Endothelial cell (in vitro differentiated cells): ENCODE data around the gene PDK2. TPM values are rescaled to one million over a fixed set of nuclear protein-coding genes. Genes with fewer than 3 reads are reported as not detected.

ENCODE experiments used
- DNase-seq: peaks from one replicate; pipeline ENCODE4 v3.0.0; 2021; ENCODE audit warnings: low spot score
- H3K27ac Mint-ChIP-seq: one replicate; pipeline ENCODE4 v1.8.0; 2021; ENCODE audit warnings: mixed read lengths, inconsistent platforms; ENCODE audit not compliant: unreplicated experiment
- H3K27me3 Mint-ChIP-seq: one replicate; pipeline ENCODE4 v1.8.0; 2021; ENCODE audit warnings: mild to moderate bottlenecking, moderate library complexity, mixed read lengths, inconsistent platforms; ENCODE audit not compliant: unreplicated experiment
- H3K36me3 Mint-ChIP-seq: one replicate; pipeline ENCODE4 v1.8.0; 2021; ENCODE audit warnings: mild to moderate bottlenecking, low read depth, mixed read lengths, inconsistent platforms; ENCODE audit not compliant: unreplicated experiment
- H3K4me1 Mint-ChIP-seq: one replicate; pipeline ENCODE4 v1.8.0; 2021; ENCODE audit warnings: mild to moderate bottlenecking, mixed read lengths, inconsistent platforms; ENCODE audit not compliant: unreplicated experiment
- H3K4me3 Mint-ChIP-seq: one replicate; pipeline ENCODE4 v1.8.0; 2021; ENCODE audit warnings: mild to moderate bottlenecking, mixed read lengths, inconsistent platforms; ENCODE audit not compliant: unreplicated experiment
- H3K9me3 Mint-ChIP-seq: one replicate; pipeline ENCODE4 v1.8.0; 2021; ENCODE audit warnings: mixed read lengths, inconsistent platforms; ENCODE audit not compliant: unreplicated experiment
- total RNA-seq: library from RNA; stranded (reverse); fragmentation: NEBNext Ultra II Directional; extraction: Animal tissue kit (Norgen Biotek cat#: 25700); gene quantifications from one replicate; pipeline ENCODE4 v1.2.1, GENCODE V29; 2021; ENCODE audit not compliant: unreplicated experiment
- TF ChIP-seq, protein P1 (sequence below): fragments of 200-600 bp; sonication (generic); IDR thresholded peaks from one replicate; pipeline ENCODE4 v1.5.0; 2021; ENCODE audit warnings: antibody characterized with exemption; ENCODE audit not compliant: unreplicated experiment

Gene PDK2
- total RNA-seq, 1 donor from 2014 or later = 37.1 TPM

GRCh38 chr17:50057521-50057991 lies 37.6 kb upstream of the PDK2 start:
- H3K9me3 Mint-ChIP-seq = no peaks in the 10 kb centered on the region
- peaks cover 12% of the 10 kb centered on the region for H3K27me3 Mint-ChIP-seq
- peak overlapping the region; percentile 1 for H3K27ac Mint-ChIP-seq
- peak overlapping the region; percentile 81 for H3K4me3 Mint-ChIP-seq
- H3K36me3 Mint-ChIP-seq = peaks cover 5% of the 10 kb centered on the region
- peaks cover 11% of the 10 kb centered on the region for H3K4me1 Mint-ChIP-seq
- TF ChIP-seq, protein P1, sequence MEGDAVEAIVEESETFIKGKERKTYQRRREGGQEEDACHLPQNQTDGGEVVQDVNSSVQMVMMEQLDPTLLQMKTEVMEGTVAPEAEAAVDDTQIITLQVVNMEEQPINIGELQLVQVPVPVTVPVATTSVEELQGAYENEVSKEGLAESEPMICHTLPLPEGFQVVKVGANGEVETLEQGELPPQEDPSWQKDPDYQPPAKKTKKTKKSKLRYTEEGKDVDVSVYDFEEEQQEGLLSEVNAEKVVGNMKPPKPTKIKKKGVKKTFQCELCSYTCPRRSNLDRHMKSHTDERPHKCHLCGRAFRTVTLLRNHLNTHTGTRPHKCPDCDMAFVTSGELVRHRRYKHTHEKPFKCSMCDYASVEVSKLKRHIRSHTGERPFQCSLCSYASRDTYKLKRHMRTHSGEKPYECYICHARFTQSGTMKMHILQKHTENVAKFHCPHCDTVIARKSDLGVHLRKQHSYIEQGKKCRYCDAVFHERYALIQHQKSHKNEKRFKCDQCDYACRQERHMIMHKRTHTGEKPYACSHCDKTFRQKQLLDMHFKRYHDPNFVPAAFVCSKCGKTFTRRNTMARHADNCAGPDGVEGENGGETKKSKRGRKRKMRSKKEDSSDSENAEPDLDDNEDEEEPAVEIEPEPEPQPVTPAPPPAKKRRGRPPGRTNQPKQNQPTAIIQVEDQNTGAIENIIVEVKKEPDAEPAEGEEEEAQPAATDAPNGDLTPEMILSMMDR = no peak
- DNase-seq = no peak

DNA sequence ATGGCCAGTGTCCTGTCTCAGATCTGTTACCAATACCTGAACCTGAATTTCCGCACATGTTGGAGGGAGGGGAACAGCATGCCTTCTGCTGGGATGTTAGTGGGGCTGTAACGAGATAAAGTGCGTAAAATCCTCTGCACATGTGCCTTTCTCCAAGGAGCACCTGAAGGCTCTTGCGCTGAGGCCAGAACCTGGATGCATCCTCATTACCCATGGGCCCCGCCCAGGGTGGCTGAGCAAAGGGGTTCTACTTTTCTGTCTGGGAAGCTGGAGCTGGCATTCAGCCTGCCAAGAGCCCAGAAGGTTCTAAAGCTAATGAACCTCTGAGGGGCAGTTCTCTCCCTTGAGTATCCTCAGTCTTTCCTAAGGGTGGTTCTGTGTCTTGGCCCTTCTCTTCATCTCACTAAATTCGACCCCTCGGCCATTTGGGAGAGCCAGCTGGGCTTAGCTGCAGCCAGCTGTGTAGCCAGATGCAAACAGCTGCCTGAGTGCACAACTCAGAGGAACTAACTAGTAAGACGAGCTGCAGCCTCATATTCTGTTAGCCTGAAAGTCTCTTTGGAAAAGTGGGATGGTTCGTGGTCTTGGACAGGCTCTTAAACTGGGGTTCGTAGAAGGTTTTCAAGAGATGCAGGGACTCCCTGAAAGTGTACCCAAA lies 36.7 kb upstream of the PDK2 start:
- TF ChIP-seq, protein P1 = no peak
- no peak for DNase-seq
- H3K9me3 Mint-ChIP-seq = no peaks in the 10 kb centered on the region
- peaks cover 5% of the 10 kb centered on the region for H3K36me3 Mint-ChIP-seq
- no peak overlapping the region for H3K4me3 Mint-ChIP-seq
- H3K4me1 Mint-ChIP-seq = peaks cover 11% of the 10 kb centered on the region
- no peak overlapping the region for H3K27ac Mint-ChIP-seq
- H3K27me3 Mint-ChIP-seq = peaks cover 11% of the 10 kb centered on the region

- TF ChIP-seq, protein P1 = no peak
- Mint-ChIP-seq H3K36me3 (peaks cover 5% of the 10 kb centered on the region), H3K27ac (peak overlapping the region; percentile 5), H3K4me1 (peaks cover 11% of the 10 kb centered on the region), H3K9me3 (no peaks in the 10 kb centered on the region), H3K4me3 (no peak overlapping the region), H3K27me3 (peaks cover 14% of the 10 kb centered on the region)
- DNase-seq = no peak
These were observed 35.9 kb upstream of the PDK2 start for GRCh38 chr17:50059256-50059655.

DNA sequence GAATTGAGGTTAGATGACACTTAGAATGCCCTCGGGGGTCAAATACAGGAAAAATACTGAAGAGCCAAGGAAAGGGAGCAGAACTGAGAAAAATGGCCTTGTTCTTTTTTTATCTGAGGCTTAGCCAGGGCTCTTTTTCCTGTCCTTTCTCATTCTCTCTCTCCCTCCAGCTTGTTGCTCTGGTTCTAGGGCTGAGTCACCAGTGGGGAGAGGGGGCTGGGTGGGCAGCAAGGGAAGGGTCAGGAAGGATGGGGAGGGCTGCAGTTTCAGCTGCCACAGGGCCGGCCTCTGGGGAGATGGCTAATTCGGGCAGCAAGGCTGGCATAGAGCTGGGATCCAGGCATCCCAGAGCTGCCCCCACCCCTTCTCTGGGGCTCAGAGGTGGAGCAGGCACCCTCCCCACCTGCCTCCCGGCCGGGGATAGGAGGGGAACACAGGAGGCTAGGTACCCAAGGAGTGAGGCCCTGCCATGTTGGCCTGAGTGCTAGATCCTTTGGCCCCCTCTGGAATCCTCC lies 35.3 kb upstream of the PDK2 start:
- H3K4me3 Mint-ChIP-seq = no peak overlapping the region
- H3K27me3 Mint-ChIP-seq = peaks cover 14% of the 10 kb centered on the region
- TF ChIP-seq, protein P1 = no peak
- H3K27ac Mint-ChIP-seq = peak overlapping the region; percentile 5
- peaks cover 11% of the 10 kb centered on the region for H3K4me1 Mint-ChIP-seq
- DNase-seq = no peak
- H3K9me3 Mint-ChIP-seq = no peaks in the 10 kb centered on the region
- H3K36me3 Mint-ChIP-seq = peaks cover 5% of the 10 kb centered on the region
